Gastroesophageal sphincter (tissue), 3 donors: ENCODE measurements around the gene CNGA3.

Experiments used
- POLR2A ChIP-seq, 2 donors: fragments of 450-650 bp; IDR thresholded peaks; one replicate each; pipeline ENCODE4 v1.6.1; 2017; ENCODE audit warnings: antibody characterized with exemption in 2 of 2, mild to moderate bottlenecking in 2 of 2, moderate library complexity in 1 of 2
- POLR2AphosphoS5 ChIP-seq: sonication (generic); formaldehyde crosslinking; IDR thresholded peaks from one replicate; pipeline ENCODE4 v1.6.1; 2017; ENCODE audit warnings: antibody characterized with exemption
- TF ChIP-seq, protein P1 (sequence below), 4 experiments: fragments of 200-600 bp in 2 of 4; fragments of 450-650 bp in 2 of 4; sonication (generic) in 1 of 4; IDR thresholded peaks; one replicate each; pipeline ENCODE4 v1.5.1; 2017 to 2019; ENCODE audit warnings: antibody characterized with exemption in 4 of 4, mild to moderate bottlenecking in 2 of 4, moderate library complexity in 2 of 4

DNA sequence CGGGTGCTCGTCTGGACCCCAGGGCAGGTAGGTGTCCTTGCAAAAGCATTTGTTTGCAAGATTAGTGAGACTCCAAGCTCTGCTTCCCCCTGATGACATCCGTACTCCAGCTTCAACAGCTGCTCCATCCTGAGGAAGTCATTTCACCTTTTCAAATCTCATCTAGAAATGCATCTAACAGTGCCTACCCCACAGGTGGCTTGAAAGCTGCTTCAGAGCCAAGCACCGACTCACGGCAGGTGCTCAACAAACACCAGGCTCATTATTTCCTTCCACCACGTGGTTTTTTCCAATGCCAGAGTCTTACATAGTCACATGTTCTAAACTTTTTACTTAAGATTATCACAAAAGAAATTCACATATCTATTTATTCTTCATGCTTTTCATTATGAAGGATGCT, 31.9 kb downstream of the CNGA3 start:
- TF ChIP-seq, protein P1, sequence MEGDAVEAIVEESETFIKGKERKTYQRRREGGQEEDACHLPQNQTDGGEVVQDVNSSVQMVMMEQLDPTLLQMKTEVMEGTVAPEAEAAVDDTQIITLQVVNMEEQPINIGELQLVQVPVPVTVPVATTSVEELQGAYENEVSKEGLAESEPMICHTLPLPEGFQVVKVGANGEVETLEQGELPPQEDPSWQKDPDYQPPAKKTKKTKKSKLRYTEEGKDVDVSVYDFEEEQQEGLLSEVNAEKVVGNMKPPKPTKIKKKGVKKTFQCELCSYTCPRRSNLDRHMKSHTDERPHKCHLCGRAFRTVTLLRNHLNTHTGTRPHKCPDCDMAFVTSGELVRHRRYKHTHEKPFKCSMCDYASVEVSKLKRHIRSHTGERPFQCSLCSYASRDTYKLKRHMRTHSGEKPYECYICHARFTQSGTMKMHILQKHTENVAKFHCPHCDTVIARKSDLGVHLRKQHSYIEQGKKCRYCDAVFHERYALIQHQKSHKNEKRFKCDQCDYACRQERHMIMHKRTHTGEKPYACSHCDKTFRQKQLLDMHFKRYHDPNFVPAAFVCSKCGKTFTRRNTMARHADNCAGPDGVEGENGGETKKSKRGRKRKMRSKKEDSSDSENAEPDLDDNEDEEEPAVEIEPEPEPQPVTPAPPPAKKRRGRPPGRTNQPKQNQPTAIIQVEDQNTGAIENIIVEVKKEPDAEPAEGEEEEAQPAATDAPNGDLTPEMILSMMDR (IDR thresholded peaks at IDR 0.05) = no peak
- TF ChIP-seq POLR2A (IDR thresholded peaks at IDR 0.05) (no peak), POLR2AphosphoS5 (no peak)
